ENCODE measurements around the gene SLC14A1. TPM values are rescaled to one million over a fixed set of nuclear protein-coding genes. Genes with fewer than 3 reads are reported as not detected.

Gene SLC14A1
- total and polyA plus RNA-seq, 2 of the 8 experiments (the other 6 are each of a cell fraction or from before 2014, with no cell fraction given) = 0.18 TPM; not detected in 1

GRCh38 chr18:45713239-45713638 lies 10.7 kb upstream of the SLC14A1 start (continued):
- TF ChIP-seq ZNF274 (IDR thresholded peaks at IDR 0.05; ENCODE audit: borderline replicate concordance, extremely low read depth, low read length) (no peak), ASH2L (IDR thresholded peaks at IDR 0.05; ENCODE audit: low read length) (no peak)
